H1 (cell line): ENCODE data around the gene GNAI2. TPM values are rescaled to one million over a fixed set of nuclear protein-coding genes. Genes with fewer than 3 reads are reported as not detected.
A peak's percentile ranks its signal among the peaks of the same experiment; 100 is the strongest.

Source experiments
- ASH2L ChIP-seq: fragments of 200-600, 300-600 bp; sonication (generic); IDR thresholded peaks from one replicate; pipeline ENCODE4 v1.7.1; 2017; ENCODE audit warnings: low read length
- BCL11A ChIP-seq, 2 experiments: IDR thresholded peaks; one replicate each; pipeline ENCODE4 v1.6.1; 2011; ENCODE audit warnings: low read depth in 2 of 2, low read length in 2 of 2, mild to moderate bottlenecking in 2 of 2
- BRCA1 ChIP-seq: IDR thresholded peaks from 2 replicates; pipeline ENCODE4 v1.6.1; 2012; ENCODE audit warnings: low read depth, low read length, improper control_type of control experiment
- E2F6 ChIP-seq: IDR thresholded peaks from 2 replicates; pipeline ENCODE4 v1.6.1; 2012; ENCODE audit warnings: inconsistent platforms
- KDM4A ChIP-seq: IDR thresholded peaks from one replicate; pipeline ENCODE4 v1.7.1; 2012; ENCODE audit warnings: low read depth, mild to moderate bottlenecking, moderate library complexity, low read length, inconsistent platforms; ENCODE audit not compliant: severe bottlenecking
- MAFK ChIP-seq: IDR thresholded peaks from 2 replicates; pipeline ENCODE4 v1.6.1; 2012; ENCODE audit warnings: low read depth, mild to moderate bottlenecking, improper control_type of control experiment, low read length
- SIN3A ChIP-seq, 2 experiments: IDR thresholded peaks in 1 of 2; conservative IDR thresholded peaks in 1 of 2; 2 replicates each; pipeline ENCODE4 v1.6.1; 2011 to 2012; ENCODE audit warnings: low read length in 2 of 2, improper control_type of control experiment in 1 of 2, low read depth in 1 of 2, mild to moderate bottlenecking in 1 of 2
- SP1 ChIP-seq: IDR thresholded peaks from 2 replicates; pipeline ENCODE4 v1.6.1; 2011; ENCODE audit warnings: low read depth, low read length
- SUZ12 ChIP-seq: fragments of 200-600 bp; sonication (generic); IDR thresholded peaks from 2 replicates; pipeline ENCODE4 v1.6.1; 2012; ENCODE audit warnings: mild to moderate bottlenecking, inconsistent platforms, low read length, moderate library complexity, mixed read lengths
- USF2 ChIP-seq: IDR thresholded peaks from 2 replicates; pipeline ENCODE4 v1.6.1; 2011; ENCODE audit warnings: low read length, improper control_type of control experiment
- polyA plus RNA-seq, 7 experiments: library from polyadenylated mRNA; depleted of rRNA in 3 of 7; stranded (reverse) in 5 of 7; unstranded in 2 of 7; fragments of >200 nt in 5 of 7; fragments of 200-250 nt in 2 of 7; gene quantifications; 1 replicate in 5 of 7; 2 replicates in 1 of 7; 4 replicates in 1 of 7; pipeline versions ENCODE4 v1.2.1 to v1.2.3, GENCODE V29; 2011 to 2013; ENCODE audit warnings: missing spikeins in 2 of 7, mixed read lengths in 2 of 7
- total RNA-seq: library from RNA; stranded (reverse); fragmentation: NEBNext Ultra II Directional; extraction: Animal tissue kit (Norgen Biotek cat#: 25700); gene quantifications from 2 replicates; pipeline ENCODE4 v1.2.1, GENCODE V29; 2021

The GNAI2 gene
- total and polyA plus RNA-seq, 2 of the 8 experiments (the other 6 are each of a cell fraction or from before 2014, with no cell fraction given), result 168 to 539 TPM

- TF ChIP-seq USF2 (no peak), E2F6 (peak; percentile 29; the same call in 1 of the 2 replicates), KDM4A (peak; percentile 40), SIN3A (conservative IDR thresholded peaks at IDR 0.05 in 1 of 2, IDR thresholded peaks at IDR 0.05 in 1 of 2; ENCODE audit: low read depth in 1 of 2, low read length in 2 of 2) (no peak), SP1 (0 out of 2 replicates have a peak, but pooled peaks have one; percentile 3), BCL11A (IDR thresholded peaks at IDR 0.05; ENCODE audit: low read depth in 2 of 2, low read length in 2 of 2) (no peak), ASH2L (peak; percentile 28), BRCA1 (no peak), SUZ12 (0 out of 2 replicates have a peak, but pooled peaks have one; percentile 42), MAFK (no peak)
Observed at GRCh38 chr3:50275141-50275995, 39.4 kb downstream of the GNAI2 start (continued).
